ENCODE data around the gene PRKCA. TPM values are rescaled to one million over a fixed set of nuclear protein-coding genes. Genes with fewer than 3 reads are reported as not detected.
A peak's percentile ranks its signal among the peaks of the same experiment; 100 is the strongest.

The PRKCA gene
- total and polyA plus RNA-seq, 9 of the 15 experiments (the other 6 are each of a cell fraction or from before 2014, with no cell fraction given): 3.2 to 33.0 (median 17.8) TPM

DNA sequence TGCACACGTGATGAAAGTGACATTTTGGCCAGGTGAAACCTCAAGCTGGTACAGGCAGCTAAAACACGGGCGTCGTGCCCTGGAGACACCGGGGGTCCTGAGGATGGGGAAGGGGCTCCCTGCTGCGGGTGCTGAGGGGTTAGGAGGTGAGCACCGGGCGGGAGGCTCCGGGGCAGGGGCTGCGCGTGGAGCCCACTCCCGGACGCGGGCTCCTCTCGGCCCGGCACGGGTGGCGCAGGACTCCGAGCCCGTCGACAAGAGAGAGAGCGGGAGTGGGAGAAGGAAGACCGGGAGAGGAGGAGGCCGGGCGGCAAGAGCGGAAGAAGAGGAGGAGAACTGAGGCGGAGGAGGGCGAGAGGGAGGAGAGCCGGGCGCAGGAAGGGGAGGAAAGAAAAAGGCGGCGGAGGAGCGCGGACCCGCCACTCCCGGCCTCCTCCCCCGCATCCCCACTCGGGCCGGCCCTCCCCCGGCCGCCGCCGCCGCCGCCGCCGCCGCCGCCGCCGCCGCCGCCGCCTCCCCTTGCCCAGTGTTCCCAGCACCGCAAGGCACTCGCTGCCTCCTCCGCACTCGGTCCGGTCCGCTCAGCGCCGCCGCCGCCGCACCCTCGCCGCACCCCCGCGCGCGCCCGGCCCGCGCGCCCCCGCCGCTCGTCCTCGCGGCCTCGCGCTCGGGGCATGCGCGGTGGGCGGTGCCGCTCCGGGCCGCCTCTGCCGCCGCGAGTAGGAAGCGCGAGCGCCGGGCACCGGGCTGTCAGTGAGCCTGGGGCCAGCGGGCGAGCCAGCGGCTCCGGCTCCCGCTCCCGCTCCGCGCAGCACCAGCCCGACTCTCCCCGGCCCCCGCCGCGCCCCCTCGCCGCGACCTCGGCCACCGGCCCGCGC, at the start of gene PRKCA (continued):
- TF ChIP-seq, protein P1, sequence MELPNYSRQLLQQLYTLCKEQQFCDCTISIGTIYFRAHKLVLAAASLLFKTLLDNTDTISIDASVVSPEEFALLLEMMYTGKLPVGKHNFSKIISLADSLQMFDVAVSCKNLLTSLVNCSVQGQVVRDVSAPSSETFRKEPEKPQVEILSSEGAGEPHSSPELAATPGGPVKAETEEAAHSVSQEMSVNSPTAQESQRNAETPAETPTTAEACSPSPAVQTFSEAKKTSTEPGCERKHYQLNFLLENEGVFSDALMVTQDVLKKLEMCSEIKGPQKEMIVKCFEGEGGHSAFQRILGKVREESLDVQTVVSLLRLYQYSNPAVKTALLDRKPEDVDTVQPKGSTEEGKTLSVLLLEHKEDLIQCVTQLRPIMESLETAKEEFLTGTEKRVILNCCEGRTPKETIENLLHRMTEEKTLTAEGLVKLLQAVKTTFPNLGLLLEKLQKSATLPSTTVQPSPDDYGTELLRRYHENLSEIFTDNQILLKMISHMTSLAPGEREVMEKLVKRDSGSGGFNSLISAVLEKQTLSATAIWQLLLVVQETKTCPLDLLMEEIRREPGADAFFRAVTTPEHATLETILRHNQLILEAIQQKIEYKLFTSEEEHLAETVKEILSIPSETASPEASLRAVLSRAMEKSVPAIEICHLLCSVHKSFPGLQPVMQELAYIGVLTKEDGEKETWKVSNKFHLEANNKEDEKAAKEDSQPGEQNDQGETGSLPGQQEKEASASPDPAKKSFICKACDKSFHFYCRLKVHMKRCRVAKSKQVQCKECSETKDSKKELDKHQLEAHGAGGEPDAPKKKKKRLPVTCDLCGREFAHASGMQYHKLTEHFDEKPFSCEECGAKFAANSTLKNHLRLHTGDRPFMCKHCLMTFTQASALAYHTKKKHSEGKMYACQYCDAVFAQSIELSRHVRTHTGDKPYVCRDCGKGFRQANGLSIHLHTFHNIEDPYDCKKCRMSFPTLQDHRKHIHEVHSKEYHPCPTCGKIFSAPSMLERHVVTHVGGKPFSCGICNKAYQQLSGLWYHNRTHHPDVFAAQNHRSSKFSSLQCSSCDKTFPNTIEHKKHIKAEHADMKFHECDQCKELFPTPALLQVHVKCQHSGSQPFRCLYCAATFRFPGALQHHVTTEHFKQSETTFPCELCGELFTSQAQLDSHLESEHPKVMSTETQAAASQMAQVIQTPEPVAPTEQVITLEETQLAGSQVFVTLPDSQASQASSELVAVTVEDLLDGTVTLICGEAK (IDR thresholded peaks at IDR 0.05): peak; percentile 61
- TF ChIP-seq, protein P1 (CRISPR knock-in tag; IDR thresholded peaks at IDR 0.05): no peak
- TF ChIP-seq WHSC1 (IDR thresholded peaks at IDR 0.05; ENCODE audit: low read length): no peak
- no peak for TF ChIP-seq SRSF9 (IDR thresholded peaks at IDR 0.05; ENCODE audit: borderline replicate concordance, low read depth, low read length)
- no peak for TF ChIP-seq SAFB2 (IDR thresholded peaks at IDR 0.05; ENCODE audit: borderline replicate concordance, low read depth, low read length, severe bottlenecking)
- TF ChIP-seq FOXA1 (IDR thresholded peaks at IDR 0.05; ENCODE audit: borderline replicate concordance): no peak
- no peak for TF ChIP-seq NUFIP1 (IDR thresholded peaks at IDR 0.05; ENCODE audit: partially characterized antibody)
- no peak for TF ChIP-seq ZNF239 (CRISPR knock-in tag; IDR thresholded peaks at IDR 0.05)
- TF ChIP-seq RFX1 (IDR thresholded peaks at IDR 0.05): no peak
- no peak for TF ChIP-seq GABPB2 (CRISPR knock-in tag; conservative IDR thresholded peaks at IDR 0.05)
- TF ChIP-seq NR2F6 (CRISPR knock-in tag; IDR thresholded peaks at IDR 0.05): no peak
- TF ChIP-seq, protein P2, sequence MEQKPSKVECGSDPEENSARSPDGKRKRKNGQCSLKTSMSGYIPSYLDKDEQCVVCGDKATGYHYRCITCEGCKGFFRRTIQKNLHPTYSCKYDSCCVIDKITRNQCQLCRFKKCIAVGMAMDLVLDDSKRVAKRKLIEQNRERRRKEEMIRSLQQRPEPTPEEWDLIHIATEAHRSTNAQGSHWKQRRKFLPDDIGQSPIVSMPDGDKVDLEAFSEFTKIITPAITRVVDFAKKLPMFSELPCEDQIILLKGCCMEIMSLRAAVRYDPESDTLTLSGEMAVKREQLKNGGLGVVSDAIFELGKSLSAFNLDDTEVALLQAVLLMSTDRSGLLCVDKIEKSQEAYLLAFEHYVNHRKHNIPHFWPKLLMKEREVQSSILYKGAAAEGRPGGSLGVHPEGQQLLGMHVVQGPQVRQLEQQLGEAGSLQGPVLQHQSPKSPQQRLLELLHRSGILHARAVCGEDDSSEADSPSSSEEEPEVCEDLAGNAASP (IDR thresholded peaks at IDR 0.05): no peak
- TF ChIP-seq ZNF778 (CRISPR knock-in tag; IDR thresholded peaks at IDR 0.05): no peak

Measured in K562 (cell line).